Thyroid gland (tissue), 4 donors: ENCODE measurements around the gene CLDN4.

Experiments used
- POLR2A ChIP-seq, 2 donors: fragments of 450-650 bp; IDR thresholded peaks; one replicate each; pipeline ENCODE4 v1.6.1; 2017; ENCODE audit warnings: antibody characterized with exemption in 2 of 2, mild to moderate bottlenecking in 2 of 2, moderate library complexity in 1 of 2
- TF ChIP-seq, protein P1 (sequence below), 6 experiments: fragments of 200-600 bp in 3 of 6; fragments of 450-650 bp in 3 of 6; sonication (generic) in 3 of 6; IDR thresholded peaks; one replicate each; pipeline ENCODE4 v1.5.1; 2016 to 2019; ENCODE audit warnings: antibody characterized with exemption in 6 of 6, mild to moderate bottlenecking in 2 of 6, inconsistent platforms in 1 of 6, moderate library complexity in 1 of 6

DNA sequence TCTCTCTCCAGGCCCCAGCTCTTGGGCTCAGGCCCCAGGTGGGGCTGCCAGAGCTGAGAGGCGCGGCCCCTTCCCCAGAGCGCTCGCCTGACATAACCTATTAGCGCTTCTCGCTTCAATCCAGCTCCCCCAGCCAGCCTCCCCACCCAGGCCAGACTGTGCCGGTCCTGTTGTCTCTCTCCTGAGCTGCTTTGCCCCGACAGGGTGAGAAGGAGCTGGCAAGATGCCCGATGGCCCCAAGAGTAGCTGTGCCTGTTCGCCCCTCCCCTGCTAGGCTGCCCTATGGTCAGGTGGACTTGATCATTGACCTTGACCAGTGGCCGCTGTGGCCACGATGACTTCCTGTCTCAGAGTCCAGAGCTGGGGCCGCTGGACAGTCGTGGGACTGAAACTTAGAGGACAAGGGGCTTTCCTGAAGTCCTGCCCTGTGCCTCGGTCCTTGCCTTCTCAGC lies 39.3 kb downstream of the CLDN4 start:
- no peak for TF ChIP-seq POLR2A (IDR thresholded peaks at IDR 0.05)
- TF ChIP-seq, protein P1, sequence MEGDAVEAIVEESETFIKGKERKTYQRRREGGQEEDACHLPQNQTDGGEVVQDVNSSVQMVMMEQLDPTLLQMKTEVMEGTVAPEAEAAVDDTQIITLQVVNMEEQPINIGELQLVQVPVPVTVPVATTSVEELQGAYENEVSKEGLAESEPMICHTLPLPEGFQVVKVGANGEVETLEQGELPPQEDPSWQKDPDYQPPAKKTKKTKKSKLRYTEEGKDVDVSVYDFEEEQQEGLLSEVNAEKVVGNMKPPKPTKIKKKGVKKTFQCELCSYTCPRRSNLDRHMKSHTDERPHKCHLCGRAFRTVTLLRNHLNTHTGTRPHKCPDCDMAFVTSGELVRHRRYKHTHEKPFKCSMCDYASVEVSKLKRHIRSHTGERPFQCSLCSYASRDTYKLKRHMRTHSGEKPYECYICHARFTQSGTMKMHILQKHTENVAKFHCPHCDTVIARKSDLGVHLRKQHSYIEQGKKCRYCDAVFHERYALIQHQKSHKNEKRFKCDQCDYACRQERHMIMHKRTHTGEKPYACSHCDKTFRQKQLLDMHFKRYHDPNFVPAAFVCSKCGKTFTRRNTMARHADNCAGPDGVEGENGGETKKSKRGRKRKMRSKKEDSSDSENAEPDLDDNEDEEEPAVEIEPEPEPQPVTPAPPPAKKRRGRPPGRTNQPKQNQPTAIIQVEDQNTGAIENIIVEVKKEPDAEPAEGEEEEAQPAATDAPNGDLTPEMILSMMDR (IDR thresholded peaks at IDR 0.05), result no peak
